SK-N-DZ (cell line): ENCODE data around the gene SLC17A4. TPM values are rescaled to one million over a fixed set of nuclear protein-coding genes. Genes with fewer than 3 reads are reported as not detected.

Experiments
- DNase-seq: peaks from one replicate; pipeline ENCODE4 v3.0.0-alpha.2; 2015; ENCODE audit warnings: low spot score
- polyA plus RNA-seq, 2 experiments: library from polyadenylated mRNA; depleted of rRNA; stranded (reverse); fragments of >200 nt; gene quantifications; 2 replicates each; pipeline ENCODE4 v1.2.3, GENCODE V29; 2014

Gene SLC17A4, protein sequence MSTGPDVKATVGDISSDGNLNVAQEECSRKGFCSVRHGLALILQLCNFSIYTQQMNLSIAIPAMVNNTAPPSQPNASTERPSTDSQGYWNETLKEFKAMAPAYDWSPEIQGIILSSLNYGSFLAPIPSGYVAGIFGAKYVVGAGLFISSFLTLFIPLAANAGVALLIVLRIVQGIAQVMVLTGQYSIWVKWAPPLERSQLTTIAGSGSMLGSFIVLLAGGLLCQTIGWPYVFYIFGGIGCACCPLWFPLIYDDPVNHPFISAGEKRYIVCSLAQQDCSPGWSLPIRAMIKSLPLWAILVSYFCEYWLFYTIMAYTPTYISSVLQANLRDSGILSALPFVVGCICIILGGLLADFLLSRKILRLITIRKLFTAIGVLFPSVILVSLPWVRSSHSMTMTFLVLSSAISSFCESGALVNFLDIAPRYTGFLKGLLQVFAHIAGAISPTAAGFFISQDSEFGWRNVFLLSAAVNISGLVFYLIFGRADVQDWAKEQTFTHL
- not detected in 2 replicates for polyA plus RNA-seq (2014; cell fraction: cytosol; rRNA removed)
- not detected in 2 replicates for polyA plus RNA-seq (2014; cell fraction: nucleus; rRNA removed)

DNA sequence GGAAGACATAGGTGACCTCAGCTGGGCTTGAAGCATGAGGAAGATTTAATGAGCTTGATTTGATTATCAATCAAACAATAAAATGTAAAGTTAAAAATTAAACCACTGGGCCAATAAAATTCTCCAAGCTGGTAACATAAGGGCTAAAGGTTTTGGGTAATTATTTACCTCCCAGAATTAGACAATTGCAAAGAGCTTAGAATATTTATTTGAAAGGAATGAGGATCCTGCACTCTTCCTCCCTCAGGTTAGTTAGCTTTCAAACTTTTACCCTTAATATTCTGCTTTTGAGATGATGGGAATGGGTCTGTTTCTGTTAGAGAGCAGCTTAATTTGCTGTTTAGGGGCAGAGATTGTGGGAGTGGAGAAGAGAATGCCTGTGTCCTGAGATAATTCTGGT lies at the start of gene SLC17A4:
Gene SLC17A4, plus strand, starts transcription at position 208 of the 400 bp plus-strand sequence. CDS start 7,221 bp downstream, outside the sequence.
- no peak for DNase-seq

DNA sequence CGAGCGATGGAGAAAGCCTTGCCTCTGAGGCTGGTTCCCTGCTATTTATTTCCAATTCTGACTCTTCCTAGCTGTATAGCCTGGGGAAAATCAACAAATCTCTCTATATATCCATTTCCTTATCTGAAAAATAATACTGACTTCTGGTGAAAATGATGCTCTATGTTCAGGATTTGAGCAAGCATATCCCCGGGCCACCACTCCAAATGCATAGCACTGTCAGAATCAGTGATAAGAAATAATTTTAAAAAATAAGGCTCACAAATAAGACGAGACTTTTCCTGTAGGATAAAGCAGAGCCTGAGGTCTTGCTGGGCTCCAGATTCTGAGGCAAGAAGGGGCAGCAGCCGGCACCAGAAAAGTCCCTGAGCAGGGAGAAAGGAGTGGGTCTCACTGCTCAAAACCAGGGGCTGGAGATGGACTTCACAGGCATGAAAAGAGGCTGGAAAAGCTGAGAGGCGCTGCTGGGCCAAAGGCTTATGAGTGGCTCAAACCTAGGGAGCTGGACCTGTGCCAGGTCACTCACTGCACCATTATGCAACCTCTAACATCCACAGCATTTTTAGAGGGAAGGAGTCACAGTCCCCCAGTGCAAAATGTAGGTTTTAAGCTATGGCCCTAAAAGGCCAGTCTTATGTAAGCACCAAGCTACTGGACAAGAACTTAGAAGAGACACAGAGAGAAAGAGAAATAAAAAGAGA lies 48.1 kb upstream of the SLC17A4 start:
- DNase-seq: no peak

DNA sequence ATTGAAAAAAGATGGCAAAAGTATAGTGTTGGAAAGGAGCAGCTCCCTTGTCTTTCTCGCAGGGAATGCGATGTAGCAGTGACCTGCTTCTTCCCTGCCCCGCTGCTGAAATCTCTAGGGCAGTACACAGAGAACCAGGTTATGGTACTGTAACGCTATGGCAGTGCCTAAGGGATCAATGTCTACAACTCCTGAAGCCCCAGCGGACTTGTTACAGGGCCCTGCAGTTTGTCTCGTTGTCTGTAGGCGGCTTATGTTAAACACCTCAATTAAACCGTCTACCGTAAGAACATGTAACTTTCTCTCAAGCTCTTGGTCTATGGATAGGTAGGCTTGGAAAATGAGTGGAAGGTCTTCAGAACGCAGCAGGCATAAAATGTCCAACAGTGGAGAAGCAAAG lies 44.8 kb upstream of the SLC17A4 start:
- no peak for DNase-seq

DNA sequence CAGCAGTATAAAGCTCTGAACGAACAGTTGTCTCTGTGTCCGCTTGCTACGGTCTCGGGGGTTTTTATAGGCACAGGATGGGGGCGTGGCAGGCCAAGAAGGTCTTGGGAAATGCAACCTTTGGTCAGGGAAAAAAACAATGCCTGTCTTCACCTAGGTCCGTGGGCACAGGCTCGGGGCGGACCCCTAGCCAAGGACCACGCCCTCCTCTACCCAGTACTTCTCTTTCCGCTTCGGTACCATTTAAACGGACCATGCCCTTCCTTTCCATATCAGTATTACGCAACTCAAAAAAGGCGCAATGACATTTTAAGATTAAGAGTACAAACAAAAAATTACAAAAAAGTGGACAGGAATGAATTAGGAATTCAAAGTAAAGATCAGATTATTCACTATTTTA lies 44.3 kb upstream of the SLC17A4 start:
- DNase-seq: no peak

DNA sequence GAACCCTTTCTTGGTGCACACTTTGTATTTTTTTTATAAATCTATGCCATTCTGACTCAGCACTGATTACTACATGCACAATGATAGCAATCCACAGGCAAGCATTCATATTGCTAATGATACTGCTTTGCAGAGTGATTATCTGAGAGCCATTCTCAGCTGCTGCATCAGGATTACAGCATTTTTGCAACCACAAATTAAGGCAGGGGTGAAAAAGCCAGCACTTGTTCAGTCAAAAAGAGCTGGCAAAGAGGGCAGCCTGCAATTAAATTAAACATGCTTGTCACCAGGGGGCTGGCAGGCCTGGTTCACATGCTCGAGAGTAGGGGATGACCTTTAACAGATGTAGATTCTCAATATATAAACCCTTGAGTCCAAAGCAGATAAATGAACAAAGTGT lies 40.7 kb upstream of the SLC17A4 start:
- no peak for DNase-seq

DNA sequence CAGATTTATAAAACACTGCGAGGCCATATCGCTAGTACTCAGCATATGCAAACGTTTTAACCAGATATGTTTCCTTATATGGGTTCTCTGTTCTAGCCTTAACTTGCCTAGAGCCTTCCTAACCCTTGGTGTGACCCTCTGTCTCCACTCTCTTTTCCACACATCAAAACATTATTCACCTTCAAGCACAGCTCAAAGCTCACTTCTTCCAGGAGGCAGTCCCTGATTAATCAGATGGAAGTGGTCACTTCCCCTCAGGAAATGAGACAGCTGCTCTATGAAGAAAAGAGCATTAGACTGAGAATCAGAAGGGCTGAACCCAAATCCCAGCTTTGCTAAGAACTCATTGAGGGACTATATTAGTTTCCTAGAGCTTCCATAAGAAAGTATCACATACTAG lies 39.8 kb upstream of the SLC17A4 start:
- DNase-seq: no peak

DNA sequence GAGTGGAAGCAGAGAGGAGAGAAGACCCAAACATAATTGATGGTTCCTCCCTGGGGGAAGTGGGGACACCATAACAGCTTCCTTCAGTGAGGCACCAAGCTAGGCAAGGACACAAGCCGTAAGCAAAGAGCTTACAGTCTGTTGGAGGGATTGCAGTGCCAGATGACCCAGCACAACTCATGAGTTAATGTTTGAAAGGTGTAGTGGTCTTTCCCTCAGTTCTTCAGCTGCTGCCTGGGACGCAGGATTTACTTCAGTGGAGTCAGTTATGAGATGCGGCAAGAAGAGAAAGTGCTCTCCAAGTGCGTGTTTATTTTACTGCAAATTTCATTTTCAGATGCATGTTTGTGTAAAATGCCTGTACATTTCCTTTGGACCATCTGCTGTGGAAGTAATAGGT lies 38.7 kb upstream of the SLC17A4 start:
- DNase-seq: no peak

DNA sequence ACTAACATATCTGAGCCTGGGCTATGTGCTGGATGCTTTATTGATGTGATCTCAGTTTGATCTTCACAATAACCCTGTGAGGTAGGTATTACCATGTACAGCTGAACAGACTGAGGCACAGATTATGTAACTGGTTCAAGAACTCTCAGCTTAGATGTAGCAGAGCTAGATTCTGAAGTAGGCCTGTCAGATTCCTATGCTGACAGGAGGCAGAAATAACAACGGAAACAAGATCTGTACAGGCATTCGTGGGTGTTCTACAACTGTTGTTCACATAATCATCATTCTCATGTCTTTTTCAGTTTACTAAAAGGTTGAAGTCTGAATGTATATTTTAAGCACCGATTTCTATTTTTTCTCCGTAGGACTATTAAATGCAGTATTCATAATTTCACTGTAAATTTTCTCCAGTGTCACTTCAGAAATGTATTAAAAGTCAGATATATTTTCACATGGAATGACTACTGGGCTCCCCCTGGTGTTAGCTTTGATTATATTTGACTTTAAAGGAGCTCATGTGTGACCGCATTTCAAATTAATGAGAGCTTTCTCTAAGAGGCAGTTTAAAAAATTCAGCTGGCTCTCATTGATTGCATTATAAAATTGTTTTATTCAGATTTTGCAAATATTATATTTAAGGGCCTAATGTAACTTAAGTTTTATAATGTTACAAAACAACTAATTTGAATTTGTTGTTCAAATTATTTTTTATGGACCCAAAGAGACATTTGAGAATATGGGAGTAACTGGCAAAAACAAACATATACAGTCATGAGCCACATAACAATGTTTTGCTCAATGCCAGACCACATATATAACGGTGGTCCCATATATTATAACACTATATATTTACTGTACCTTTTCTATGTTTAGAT lies 36.4 kb upstream of the SLC17A4 start:
- peak; percentile 37 for DNase-seq

DNA sequence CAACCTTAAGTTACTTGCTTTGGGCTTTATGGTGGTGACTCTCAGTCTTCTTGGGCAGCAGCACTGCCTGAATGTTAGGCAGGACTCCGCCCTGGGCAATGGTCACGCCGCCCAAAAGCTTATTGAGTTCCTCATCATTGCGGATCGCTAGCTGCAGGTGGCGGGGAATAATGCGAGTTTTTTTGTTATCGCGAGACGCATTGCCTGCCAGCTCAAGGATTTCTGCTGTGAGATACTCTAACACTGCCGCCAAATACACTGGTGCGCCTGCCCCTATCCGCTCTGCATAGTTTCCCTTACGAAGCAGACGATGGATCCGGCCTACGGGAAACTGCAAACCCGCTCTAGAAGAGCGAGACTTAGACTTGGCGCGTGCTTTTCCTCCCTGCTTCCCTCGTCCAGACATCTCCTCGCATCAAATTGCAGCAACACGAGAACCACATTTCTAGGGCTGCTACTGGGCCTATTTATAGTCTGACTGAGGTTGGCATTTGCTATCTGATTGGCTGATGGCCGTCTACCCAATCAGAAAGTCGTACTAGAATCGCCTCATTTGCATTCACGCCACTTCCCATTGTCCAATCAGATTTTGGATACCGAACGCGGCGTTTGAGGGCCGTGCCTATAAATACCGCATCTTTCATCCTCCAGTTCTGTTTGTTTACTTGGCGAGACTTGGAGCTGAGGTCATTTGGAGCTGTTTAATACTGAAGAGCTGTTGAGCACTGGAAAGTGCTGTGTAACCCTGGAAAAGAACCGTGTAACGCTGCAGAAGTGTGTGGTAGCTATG lies 28.2 kb upstream of the SLC17A4 start:
- DNase-seq: no peak

DNA sequence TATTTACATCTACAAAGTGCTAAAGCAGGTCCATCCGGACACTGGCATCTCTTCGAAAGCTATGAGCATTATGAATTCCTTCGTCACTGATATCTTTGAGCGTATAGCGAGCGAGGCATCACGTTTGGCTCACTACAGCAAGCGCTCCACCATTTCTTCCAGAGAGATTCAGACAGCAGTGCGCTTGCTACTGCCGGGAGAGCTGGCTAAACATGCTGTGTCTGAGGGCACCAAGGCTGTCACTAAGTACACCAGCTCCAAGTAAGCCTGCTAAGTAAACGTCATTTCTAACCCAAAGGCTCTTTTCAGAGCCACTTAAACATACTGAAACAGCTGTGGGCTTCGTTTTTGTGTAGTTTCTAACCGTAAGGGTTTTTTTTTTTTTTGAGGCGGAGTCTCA lies 27.5 kb upstream of the SLC17A4 start:
- DNase-seq: no peak

DNA sequence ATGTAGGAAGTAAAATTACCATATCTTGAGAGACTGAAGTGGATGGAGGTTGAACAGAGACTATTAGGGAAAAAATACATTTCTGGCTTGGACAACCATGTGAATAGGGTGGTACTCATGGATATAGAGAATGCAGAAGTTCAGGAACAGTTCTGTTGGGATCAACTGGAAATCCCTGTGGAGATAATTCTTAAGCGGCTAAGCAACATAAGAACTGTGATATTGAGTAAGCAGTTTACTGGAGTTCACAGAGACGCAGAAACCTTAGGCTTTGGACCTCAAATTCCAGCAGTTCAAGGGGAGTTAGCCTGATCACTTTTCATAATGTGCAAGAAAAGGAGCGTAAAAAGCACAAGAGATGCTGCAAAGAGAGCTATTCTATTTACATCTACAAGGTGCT lies 23.6 kb upstream of the SLC17A4 start:
- DNase-seq: no peak

DNA sequence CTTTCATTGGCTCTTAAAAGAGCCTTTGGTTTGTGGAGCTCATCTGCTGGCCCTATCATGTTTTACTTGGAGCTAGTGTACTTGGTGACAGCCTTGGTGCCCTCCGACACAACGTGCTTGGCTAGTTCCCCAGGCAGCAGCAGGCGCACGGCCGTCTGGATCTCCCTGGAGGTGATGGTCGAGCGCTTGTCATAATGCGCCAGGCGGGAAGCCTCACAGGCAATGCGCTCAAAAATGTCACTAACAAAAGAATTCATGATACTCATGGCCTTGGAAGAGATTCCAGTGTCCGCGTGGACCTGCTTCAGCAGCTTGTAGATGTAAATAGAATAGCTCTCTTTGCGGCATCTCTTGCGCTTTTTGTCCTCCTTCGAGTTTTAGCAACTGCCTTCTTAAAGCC lies 22.8 kb upstream of the SLC17A4 start:
- no peak for DNase-seq

DNA sequence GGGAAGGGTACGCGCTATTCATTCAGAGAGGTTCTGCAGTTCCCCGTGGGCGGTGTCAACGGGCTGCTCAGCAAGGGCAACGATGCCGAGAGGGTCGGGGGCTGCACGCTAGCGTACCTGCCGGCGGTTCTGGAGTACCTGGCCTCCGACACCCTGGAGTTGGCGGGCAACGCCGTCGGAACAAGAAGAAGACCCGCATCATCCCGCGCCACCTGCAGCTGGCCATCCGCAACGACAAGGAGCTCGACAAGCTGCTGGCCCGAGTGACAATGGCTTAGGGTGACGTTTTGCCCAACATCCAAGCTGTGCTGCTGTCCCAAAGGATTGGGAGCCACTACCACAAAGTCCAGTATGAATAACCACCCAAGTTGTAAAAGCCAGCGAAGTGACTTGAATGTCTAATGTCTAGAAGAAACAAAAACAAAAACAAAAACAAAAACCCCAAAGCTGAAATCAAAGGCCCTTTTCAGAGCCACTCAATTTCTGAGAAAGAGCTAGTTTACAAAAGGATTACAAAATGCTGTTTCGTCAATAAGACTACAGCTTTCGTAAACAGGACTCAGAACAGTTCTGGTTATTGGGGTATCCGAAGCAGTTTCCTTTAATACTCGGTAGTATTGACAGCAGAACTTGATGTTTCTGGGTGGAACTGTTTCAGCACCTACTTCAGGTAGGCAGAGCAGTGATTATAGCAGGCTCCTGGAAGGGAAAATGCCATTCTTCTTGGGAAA lies 21.9 kb upstream of the SLC17A4 start:
- no peak for DNase-seq

DNA sequence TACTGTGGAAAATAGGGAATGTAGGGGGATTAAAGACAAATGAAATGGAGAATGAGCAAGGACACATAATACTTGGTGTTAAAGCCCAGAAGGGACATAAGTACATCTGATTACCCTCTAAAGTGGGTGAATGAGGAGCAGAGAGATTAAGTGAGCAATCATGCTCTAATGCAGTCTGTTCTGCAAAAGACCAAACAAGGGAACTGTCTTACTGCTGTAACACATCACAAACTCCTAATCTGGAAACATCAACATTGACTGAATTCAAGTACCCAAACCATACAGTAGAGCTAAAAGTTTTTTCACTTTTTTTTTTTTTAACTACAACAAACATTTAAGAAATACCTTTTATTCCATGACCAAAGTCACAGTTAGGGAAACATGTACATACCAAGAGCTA lies 19.3 kb upstream of the SLC17A4 start:
- DNase-seq: no peak

DNA sequence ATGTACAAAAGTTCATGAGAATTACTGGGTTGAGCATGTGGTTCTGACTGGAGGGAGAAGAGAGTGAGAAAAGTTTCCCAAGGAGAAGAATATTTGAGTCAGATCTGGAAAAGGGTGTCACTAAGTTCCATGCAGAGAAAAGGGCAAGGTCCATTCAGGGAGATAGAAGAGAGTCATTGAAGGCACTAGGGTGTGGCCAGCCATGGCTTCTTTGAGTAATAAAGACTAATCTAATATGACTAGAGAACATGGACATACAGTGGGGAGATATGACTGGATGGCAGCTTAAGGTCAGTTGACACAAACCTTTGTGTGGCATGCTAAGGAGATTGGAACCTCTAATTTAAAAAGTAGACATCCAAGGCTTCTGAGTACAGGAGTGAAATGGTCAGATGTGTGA lies 10.7 kb upstream of the SLC17A4 start:
- no peak for DNase-seq

DNA sequence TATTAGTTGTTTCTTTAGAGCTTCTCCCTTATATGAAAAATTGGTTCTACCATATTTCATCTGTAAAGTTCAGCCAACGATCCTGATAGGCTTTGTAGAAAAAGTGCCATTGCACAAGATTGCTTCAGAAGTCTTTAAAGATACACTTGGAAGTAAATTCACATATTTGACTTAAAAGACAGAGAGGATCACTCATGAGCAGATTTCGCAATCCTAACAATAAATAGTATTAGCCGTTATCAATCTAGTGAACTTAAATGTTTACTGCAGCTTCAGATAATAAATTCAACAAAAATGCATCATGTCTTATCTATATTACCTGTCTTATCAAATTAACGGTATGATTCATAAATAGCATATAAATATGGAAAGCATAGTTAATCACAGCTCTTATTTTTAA lies 8.7 kb upstream of the SLC17A4 start:
- DNase-seq: no peak

DNA sequence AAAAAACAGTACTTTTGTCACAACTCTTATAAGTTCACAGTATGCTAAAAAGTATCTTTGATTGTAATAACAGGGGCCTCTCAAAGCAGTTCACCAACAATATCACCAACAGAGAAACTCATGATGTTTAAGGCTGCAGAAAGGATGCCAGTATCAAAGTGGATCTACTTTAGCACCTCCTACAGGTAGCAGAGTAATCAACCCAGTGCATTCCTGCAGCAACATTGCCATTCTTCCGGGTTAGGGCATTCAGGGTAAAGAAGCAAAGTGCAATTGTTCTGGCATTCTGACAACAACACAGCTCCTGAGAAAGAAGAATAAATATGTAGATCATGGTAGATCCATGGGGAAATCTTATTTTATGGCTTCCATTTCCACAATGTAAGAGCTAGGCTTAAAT lies 7.6 kb upstream of the SLC17A4 start:
- DNase-seq: no peak

DNA sequence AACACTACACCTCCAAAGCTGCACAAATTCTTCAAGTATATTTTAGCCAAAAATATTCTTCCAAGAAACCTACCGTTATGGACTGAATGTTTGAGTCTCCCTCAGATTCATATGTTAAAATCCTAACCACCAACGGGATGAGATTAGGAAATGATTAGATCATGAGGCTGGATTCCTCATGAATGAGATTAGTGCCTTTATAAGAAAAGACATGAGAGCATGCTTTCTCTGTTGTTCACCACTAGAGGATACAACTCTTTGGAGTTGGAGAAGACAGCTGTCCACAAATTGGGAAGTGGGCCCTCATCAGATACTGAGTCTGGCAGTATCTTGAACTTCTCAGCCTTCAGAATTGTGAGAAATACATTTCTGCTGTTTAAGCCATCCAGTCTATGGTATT lies 7.1 kb upstream of the SLC17A4 start:
- no peak for DNase-seq

DNA sequence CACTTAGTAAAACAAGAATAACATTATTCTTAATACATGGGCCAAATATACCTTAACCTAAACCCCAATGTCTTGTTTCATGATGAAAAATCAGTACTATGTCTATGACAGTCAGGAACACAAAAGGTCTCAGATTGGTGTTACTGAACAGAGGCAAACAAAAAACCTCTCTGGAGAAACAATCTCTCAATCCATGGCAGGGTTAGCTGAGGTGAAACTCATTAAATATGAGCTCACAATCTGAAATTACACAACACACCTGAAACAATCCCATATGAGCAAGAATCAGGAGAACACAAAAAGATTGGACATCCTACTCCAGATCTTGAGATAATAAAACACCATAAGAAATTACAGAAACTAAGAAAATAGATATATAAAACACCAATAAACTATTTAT lies 6.5 kb upstream of the SLC17A4 start:
- DNase-seq: no peak
